ENCODE results near the gene TBK1.

DNA sequence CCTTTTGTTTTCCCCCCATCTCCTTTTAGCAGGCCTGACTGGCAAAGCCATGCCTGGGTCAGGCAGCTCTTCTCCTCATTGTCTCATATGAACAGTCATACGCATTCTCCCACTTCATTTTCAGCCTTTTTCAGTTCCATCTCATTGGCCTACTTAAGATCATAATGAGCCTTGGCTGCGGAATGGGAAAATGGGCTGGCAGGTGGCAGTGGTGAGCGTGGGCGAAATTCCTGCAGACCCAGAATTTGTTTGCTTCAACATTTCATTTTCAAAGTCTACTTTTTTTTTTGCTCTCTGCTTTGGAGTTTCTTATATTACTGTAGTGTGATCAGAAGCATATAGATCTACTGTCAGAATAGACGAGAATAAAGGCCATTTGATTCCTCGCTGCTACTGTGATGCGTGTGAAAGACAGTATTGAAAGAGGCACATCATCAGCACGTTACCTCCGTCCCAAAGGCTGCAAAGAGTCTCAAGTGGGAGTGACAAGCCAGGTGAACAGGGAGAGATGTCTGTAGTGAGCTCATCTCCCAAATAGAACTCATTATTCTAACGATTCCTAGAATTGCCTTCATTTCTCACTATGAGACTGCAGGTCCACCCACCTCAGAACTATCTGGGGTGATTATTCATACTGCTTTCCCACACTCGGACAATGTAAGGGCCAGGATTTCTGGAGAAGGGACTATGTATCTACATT is 73.7 kb downstream of the TBK1 start:
- TF ChIP-seq CEBPB (IDR thresholded peaks at IDR 0.05; ENCODE audit: borderline replicate concordance, low read depth, low read length) (no peak), CTCF (CRISPR knock-in tag; IDR thresholded peaks at IDR 0.05) (no peak), EZH2 (conservative IDR thresholded peaks at IDR 0.05; ENCODE audit: low read depth, low read length) (no peak), MYC (CRISPR knock-in tag; IDR thresholded peaks at IDR 0.05; ENCODE audit: borderline replicate concordance) (no peak), KDM1A (CRISPR knock-in tag; IDR thresholded peaks at IDR 0.05) (no peak), NR2C2 (CRISPR knock-in tag; IDR thresholded peaks at IDR 0.05; ENCODE audit: borderline replicate concordance) (no peak), EP300 (IDR thresholded peaks at IDR 0.05; ENCODE audit: low read depth in 2 of 2, low read length in 2 of 2) (no peak), EP300 (CRISPR knock-in tag; IDR thresholded peaks at IDR 0.05; ENCODE audit: borderline replicate concordance) (no peak), HDAC2 (CRISPR knock-in tag; IDR thresholded peaks at IDR 0.05) (no peak), ZKSCAN1 (IDR thresholded peaks at IDR 0.05; ENCODE audit: low read length) (no peak), ZNF713 (CRISPR knock-in tag; IDR thresholded peaks at IDR 0.05) (no peak)
- TF ChIP-seq, protein P1, sequence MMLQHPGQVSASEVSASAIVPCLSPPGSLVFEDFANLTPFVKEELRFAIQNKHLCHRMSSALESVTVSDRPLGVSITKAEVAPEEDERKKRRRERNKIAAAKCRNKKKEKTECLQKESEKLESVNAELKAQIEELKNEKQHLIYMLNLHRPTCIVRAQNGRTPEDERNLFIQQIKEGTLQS (CRISPR knock-in tag; IDR thresholded peaks at IDR 0.05), result no peak
- TF ChIP-seq, protein P2, sequence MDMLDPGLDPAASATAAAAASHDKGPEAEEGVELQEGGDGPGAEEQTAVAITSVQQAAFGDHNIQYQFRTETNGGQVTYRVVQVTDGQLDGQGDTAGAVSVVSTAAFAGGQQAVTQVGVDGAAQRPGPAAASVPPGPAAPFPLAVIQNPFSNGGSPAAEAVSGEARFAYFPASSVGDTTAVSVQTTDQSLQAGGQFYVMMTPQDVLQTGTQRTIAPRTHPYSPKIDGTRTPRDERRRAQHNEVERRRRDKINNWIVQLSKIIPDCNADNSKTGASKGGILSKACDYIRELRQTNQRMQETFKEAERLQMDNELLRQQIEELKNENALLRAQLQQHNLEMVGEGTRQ (IDR thresholded peaks at IDR 0.05; ENCODE audit: low read depth, low read length), result no peak
- TF ChIP-seq, protein P2 (CRISPR knock-in tag; IDR thresholded peaks at IDR 0.05; ENCODE audit: borderline replicate concordance), result no peak
